Measurements from ENCODE around the gene HEPN1. TPM values are rescaled to one million over a fixed set of nuclear protein-coding genes. Genes with fewer than 3 reads are reported as not detected.

The HEPN1 gene
- not detected for total RNA-seq

DNA sequence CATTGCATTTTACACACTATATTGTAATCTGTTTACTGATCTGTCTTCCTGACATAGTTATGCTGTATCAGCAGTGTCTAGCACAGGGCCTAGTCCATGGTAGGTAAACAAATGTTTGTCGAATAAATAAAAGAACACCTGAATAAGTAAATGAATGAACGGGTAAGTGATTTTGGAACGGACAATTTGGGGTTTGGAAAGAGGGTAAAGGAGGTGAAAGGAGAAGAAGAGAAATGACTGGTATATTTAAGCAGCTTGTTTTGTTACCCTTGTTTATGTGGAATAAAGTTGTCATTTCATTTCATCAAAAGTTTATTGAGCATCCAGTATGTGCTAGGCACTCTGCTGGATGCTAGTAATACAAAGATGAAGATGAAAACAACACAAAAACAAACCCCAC, at the start of gene HEPN1:
TSS of gene HEPN1 (plus strand) at position 301 of the 400 bp plus-strand sequence.
- Histone ChIP-seq H3K27ac (no peak within 1 kb of the TSS), H3K27me3 (no peaks in the 10 kb centered on the region), H3K4me3 (no peak within 1 kb of the TSS), H3K36me3 (replicated peaks in 1 of 2; ENCODE audit: insufficient read depth in 1 of 2, low read depth in 2 of 2) (no peaks in the 10 kb centered on the region), H3K4me1 (peaks cover 9% of the 10 kb centered on the region), H3K9me3 (no peaks in the 10 kb centered on the region)
- TF ChIP-seq POLR2A (IDR thresholded peaks at IDR 0.05), result no peak
- TF ChIP-seq, protein P1, sequence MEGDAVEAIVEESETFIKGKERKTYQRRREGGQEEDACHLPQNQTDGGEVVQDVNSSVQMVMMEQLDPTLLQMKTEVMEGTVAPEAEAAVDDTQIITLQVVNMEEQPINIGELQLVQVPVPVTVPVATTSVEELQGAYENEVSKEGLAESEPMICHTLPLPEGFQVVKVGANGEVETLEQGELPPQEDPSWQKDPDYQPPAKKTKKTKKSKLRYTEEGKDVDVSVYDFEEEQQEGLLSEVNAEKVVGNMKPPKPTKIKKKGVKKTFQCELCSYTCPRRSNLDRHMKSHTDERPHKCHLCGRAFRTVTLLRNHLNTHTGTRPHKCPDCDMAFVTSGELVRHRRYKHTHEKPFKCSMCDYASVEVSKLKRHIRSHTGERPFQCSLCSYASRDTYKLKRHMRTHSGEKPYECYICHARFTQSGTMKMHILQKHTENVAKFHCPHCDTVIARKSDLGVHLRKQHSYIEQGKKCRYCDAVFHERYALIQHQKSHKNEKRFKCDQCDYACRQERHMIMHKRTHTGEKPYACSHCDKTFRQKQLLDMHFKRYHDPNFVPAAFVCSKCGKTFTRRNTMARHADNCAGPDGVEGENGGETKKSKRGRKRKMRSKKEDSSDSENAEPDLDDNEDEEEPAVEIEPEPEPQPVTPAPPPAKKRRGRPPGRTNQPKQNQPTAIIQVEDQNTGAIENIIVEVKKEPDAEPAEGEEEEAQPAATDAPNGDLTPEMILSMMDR (IDR thresholded peaks at IDR 0.05), result no peak
- intact Hi-C loops (cut with DNase I), result no loop called here
- DNase-seq (no peak), ATAC-seq (no peak)
- 43 to 51% methylated on average over 3 of the region's 3 CpGs for WGBS, 2 donors

DNA sequence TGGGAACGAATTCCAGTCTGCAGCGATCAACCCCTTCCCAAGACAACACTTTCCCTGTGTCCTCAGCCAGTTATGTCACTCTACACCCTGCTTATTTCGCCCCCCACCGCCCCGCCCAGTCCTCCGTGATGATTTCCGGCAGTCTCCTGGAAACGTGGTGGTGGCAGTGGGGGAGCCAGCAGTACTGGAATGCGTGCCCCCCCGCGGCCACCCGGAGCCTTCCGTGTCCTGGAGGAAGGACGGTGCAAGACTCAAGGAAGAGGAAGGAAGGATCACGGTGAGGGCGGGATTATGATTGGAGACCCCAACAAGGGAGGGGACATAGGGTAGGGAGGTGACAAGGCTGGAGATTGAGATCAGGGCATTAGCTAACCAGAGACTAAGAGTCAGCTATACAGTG, 49.7 kb upstream of the HEPN1 start:
- intact Hi-C loops (cut with DNase I), result no loop called here
- ATAC-seq, result no peak
- DNase-seq, result no peak
- peaks cover 31% of the 10 kb centered on the region for H3K4me1 ChIP-seq
- 3 to 5% methylated on average over 15 to 16 of the region's 16 CpGs for WGBS, 2 donors
- no peak overlapping the region for H3K4me3 ChIP-seq
- no peaks in the 10 kb centered on the region for H3K9me3 ChIP-seq
- H3K36me3 ChIP-seq (replicated peaks in 1 of 2; ENCODE audit: insufficient read depth in 1 of 2, low read depth in 2 of 2), result no peaks in the 10 kb centered on the region
- TF ChIP-seq, protein P1 (IDR thresholded peaks at IDR 0.05), result no peak
- no peak for TF ChIP-seq POLR2A (IDR thresholded peaks at IDR 0.05)
- peaks cover 0 to 44% of the 10 kb centered on the region in 2 donors for H3K27me3 ChIP-seq
- no peak overlapping the region for H3K27ac ChIP-seq

DNA sequence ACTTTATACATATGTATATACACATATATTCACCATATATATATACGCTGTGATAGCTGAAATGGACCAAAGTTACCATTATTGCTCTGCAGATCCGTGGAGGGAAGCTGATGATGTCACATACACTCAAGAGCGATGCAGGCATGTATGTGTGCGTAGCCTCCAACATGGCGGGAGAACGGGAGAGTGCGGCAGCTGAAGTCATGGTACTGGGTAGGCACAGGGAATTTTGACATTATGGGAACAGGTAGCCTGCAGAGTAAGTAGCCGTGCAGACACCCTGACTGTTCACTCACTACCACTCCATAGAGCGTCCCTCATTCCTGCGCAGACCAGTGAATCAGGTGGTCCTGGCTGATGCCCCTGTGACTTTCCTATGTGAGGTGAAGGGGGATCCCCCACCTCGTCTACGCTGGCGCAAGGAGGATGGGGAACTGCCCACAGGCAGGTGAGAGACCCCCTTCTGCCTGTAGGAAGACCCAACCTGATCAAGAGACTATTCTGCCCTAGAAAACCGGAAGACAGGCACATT, 49.1 kb upstream of the HEPN1 start:
- 43 to 54% methylated on average over 13 to 14 of the region's 14 CpGs for WGBS, 2 donors
- ATAC-seq (no peak), DNase-seq (no peak)
- intact Hi-C loops (cut with DNase I), result no loop called here
- TF ChIP-seq POLR2A (IDR thresholded peaks at IDR 0.05), result no peak
- TF ChIP-seq, protein P1 (IDR thresholded peaks at IDR 0.05), result no peak
- Histone ChIP-seq H3K9me3 (no peaks in the 10 kb centered on the region), H3K4me3 (no peak overlapping the region), H3K4me1 (peaks cover 28% of the 10 kb centered on the region), H3K27me3 (peaks cover 0 to 43% of the 10 kb centered on the region in 2 donors), H3K36me3 (replicated peaks in 1 of 2; ENCODE audit: insufficient read depth in 1 of 2, low read depth in 2 of 2) (no peaks in the 10 kb centered on the region), H3K27ac (no peak overlapping the region)

DNA sequence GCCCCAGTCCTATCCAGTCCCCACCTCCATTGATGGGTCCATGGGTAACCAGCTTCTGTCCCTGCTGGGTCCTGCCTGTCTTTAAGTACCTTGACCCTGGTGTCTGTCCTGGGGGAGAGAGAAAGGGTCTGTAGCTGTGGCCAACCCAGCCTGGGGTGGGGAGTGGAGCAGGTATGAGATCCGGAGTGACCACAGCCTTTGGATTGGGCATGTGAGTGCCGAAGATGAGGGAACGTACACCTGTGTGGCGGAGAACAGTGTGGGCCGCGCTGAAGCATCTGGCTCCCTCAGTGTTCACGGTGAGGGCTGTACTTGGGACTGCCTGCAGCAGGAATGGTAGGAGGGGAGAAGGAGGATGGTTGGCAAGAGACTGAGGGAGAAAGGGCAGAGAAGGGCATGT, 48.6 kb upstream of the HEPN1 start:
- no peak for DNase-seq
- Histone ChIP-seq H3K4me3 (no peak overlapping the region), H3K4me1 (peaks cover 24% of the 10 kb centered on the region), H3K27ac (no peak overlapping the region), H3K36me3 (replicated peaks in 1 of 2; ENCODE audit: insufficient read depth in 1 of 2, low read depth in 2 of 2) (no peaks in the 10 kb centered on the region), H3K9me3 (no peaks in the 10 kb centered on the region), H3K27me3 (peaks cover 0 to 43% of the 10 kb centered on the region in 2 donors)
- no peak for TF ChIP-seq POLR2A (IDR thresholded peaks at IDR 0.05)
- TF ChIP-seq, protein P1 (IDR thresholded peaks at IDR 0.05), result no peak
- intact Hi-C loops (cut with DNase I), result no loop called here
- 40 to 44% methylated on average over 7 of the region's 7 CpGs for WGBS, 2 donors
- ATAC-seq, result no peak

DNA sequence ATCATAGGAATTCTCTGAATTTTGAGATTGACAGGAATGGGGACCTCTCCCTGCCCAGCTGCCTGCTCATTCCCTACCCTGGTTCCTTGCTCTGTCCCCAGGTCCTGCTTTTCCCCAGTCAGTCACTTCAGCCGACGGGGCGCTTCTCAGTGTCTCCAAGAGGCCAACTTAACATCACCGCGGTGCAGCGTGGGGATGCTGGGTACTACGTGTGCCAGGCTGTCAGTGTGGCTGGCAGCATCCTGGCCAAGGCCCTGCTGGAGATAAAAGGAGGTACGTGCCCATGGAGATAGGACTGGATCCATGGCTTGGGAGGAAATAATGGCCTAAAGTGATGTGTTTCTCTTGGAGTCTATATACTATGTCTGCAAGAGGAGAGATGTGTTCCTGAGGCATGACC, 46.8 kb upstream of the HEPN1 start:
- ATAC-seq, result no peak
- 27 to 48% methylated on average over 4 to 8 of the region's 8 CpGs for WGBS, 2 donors
- Histone ChIP-seq H3K27ac (no peak overlapping the region), H3K4me1 (peaks cover 28% of the 10 kb centered on the region), H3K36me3 (replicated peaks in 1 of 2; ENCODE audit: insufficient read depth in 1 of 2, low read depth in 2 of 2) (no peaks in the 10 kb centered on the region), H3K27me3 (peaks cover 0 to 26% of the 10 kb centered on the region in 2 donors), H3K4me3 (no peak overlapping the region), H3K9me3 (no peaks in the 10 kb centered on the region)
- TF ChIP-seq, protein P1 (IDR thresholded peaks at IDR 0.05), result no peak
- no peak for TF ChIP-seq POLR2A (IDR thresholded peaks at IDR 0.05)
- no peak for DNase-seq
- intact Hi-C loops (cut with DNase I), result no loop called here
